ENCODE results near the gene RPS6KB2. TPM values are rescaled to one million over a fixed set of nuclear protein-coding genes. Genes with fewer than 3 reads are reported as not detected.
A peak's percentile ranks its signal among the peaks of the same experiment; 100 is the strongest.

Gene RPS6KB2
- total RNA-seq, 1 donor from 2014 or later = 24.6 TPM

- intact Hi-C loops (cut with DNase I) = no loop called here
- ATAC-seq (ENCODE audit: poor library complexity) (peak; percentile 22), DNase-seq (no peak)
Observed at GRCh38 chr11:67406969-67407687, 21.2 kb upstream of the RPS6KB2 start.

- intact Hi-C loops (cut with DNase I) = no loop called here
- ATAC-seq (ENCODE audit: poor library complexity) (no peak), DNase-seq (no peak)
Observed at GRCh38 chr11:67407688-67408163, 20.6 kb upstream of the RPS6KB2 start.

GRCh38 chr11:67408437-67409200 lies 19.7 kb upstream of the RPS6KB2 start:
- DNase-seq (no peak), ATAC-seq (ENCODE audit: poor library complexity) (no peak)
- intact Hi-C loops (cut with DNase I) = no loop called here

DNA sequence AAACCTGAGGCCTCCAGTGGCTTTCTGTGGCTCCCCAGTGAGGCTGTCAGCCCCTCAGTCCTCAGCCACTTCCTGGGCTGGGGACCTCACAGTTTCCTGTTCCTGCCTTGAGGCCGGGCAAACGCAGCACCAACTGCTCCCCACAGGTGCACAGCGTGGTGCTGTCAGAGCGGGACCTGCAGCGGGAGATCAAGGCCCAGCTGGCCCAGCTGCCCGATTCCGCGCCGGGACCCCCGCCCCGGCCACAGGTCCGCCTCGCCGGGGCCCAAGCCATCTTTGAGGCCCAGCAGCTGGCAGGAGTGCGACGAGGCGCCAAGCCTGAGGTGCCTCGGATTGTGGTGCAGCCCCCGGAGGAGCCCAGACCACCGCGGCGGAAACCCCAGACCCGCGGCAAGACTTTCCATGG lies 19.0 kb upstream of the RPS6KB2 start:
- DNase-seq = no peak
- intact Hi-C loops (cut with DNase I) = no loop called here
- no peak for ATAC-seq (ENCODE audit: poor library complexity)

- intact Hi-C loops (cut with DNase I) = no loop called here
- ATAC-seq (ENCODE audit: poor library complexity) = no peak
- no peak for DNase-seq
Observed at GRCh38 chr11:67409781-67410368, 18.4 kb upstream of the RPS6KB2 start.

DNA sequence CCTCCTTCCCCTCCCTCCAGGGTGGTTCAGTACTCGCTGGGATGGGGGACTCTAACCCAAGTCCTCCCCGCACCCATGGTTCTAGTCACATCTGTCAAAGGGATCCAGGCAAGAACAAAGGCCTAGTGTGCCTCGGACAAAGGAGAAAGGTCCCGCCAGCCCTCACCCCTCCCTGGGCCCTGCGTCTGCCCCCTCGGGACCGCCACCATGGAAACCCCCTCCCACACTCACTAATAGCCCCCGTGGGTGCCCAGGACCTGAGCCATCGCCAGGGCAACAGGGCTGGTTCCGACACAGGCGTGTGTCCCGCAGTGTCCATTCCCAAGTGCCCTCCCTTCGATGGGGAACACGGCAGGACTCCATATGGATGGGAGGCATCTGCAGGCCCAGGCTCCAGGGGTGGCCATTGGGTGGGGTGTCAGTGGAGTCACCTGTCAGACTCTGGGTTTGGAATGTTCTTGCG lies 17.9 kb upstream of the RPS6KB2 start:
- ATAC-seq (ENCODE audit: poor library complexity) (no peak), DNase-seq (no peak)
- intact Hi-C loops (cut with DNase I) = no loop called here

DNA sequence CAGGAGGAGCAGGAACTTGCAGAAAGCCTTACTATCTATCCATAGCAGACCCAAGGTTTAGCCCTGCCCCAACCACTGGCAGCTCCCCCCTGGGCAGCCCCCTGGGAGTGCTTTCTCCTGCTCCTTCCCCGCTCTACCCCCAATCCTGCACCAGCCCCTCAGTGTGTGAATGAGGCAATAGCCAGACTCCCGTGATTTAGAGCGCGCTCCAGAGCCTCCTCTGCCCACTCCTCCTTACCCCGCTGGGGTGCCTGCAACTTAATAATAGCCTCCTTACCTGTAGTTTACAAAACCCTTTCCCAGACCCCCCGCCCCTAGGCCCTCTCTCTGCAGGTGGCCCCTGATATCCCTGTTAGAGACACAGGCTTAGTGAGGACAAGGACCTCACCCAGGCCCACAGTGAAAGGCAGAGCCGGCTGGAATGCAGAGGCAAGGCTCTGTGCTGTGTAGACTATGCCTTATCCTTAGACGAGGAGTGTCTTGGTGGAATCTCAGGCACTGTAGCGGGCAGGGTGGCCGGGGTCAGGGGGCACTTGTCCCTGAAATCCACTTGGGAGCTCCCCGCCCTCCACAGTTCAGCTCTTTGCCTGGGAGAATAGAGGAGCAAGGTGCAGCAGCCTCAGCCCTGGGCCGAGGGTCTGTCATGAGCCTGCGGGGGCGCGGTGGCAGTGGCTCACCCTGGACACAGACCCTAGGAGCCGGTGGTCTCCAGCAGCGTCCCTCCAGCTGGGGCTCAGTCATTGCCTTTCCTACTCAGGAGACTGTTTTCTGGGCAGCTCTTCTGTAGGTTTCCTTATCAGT lies 17.1 kb upstream of the RPS6KB2 start:
- intact Hi-C loops (cut with DNase I) = no loop called here
- ATAC-seq (ENCODE audit: poor library complexity) (no peak), DNase-seq (no peak)

DNA sequence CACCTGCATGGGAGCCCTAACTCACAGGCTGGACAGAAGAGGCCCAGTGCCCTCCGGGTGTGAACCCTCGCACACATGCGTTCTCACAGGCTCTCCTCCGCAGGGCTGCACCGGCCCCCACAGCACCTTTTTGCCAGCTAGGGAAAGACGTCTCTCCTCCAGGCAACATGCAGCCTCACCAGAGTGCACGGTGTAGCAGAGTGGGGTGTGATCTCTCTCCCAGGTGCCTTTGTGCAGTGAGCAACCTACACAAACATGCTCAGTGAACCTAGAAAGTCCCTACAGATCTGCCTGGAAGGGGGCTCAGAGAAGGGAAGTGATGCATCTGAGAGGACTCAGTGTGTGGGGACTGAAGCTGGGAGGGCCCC lies 16.5 kb upstream of the RPS6KB2 start:
- intact Hi-C loops (cut with DNase I) = no loop called here
- ATAC-seq (ENCODE audit: poor library complexity) = no peak
- no peak for DNase-seq

DNA sequence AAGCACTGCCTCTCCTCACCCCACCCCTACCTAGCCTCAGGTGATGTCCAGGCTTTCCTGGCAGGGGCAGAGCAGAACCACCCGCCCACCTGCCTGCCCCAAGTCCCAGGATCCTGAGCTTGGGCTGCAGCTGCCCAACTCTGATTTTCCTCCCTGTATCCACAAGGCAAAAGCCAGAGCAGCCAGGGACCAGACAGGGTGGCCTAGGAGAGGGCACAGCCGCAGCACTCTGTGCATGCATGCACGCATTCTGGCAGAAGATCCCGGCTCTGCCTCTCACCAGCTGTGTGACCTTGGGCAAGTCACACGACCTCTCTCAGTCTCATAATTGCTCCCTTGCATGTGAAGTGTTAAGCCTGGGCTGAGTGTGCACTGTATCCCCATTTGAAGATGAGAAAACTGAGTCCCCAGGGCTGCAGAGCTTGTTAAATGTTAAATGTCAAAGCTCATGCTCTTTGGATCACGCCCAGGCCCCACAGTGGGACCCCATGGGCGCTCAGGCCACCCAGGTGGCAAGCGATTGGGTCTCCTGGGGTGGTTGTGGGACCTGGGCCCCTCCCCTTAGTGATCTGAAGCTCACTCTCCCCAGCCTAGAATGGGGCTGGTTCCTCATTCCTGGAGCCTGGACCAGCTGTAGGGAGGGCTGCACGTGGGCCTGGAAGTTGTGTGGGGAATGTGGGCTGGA lies 15.7 kb upstream of the RPS6KB2 start:
- ATAC-seq (ENCODE audit: poor library complexity) (no peak), DNase-seq (no peak)
- intact Hi-C loops (cut with DNase I) = no loop called here

GRCh38 chr11:67413266-67413849 lies 14.9 kb upstream of the RPS6KB2 start:
- DNase-seq = no peak
- intact Hi-C loops (cut with DNase I) = no loop called here
- no peak for ATAC-seq (ENCODE audit: poor library complexity)

DNA sequence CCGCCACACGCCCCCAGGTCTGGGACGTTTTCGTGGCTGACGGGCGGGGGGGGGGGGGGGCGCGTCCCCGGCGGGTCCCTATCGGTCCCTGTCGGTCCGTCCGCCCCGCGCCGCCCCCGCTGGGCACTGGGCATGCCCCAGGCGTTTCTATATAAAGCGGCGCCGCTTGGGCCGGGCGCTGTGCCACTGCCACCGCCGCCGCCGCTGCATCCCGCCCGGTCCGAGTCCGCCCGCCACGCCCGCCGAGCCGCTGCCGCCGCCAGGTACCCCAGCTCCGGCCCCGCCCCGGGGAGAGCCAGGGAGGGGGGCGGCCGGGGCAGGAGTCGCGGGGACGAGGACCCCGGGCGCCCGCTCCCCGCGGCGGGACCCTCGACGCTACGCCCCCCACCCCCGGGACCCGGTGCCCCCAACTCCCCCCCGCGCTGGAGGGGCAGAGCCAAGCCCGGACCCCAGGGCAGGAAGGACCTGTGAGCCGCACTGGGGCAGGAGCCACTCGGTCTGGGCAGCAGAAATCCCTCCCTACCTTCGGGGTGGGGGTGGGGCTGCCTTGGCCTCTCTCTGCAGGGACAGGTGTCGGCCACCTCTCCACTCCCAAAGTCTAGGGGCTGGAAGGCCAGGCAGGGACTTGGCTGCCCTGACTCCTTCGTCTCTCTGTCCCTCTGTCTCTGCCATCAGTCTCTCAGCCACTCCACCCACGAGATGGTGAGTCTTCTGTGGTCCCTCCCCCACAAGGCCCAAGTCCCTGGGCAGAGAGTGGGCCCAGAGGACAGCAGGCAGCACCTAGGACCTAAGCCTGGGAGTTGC lies 12.6 kb upstream of the RPS6KB2 start, which contains the start of gene CARNS1:
TSS of gene CARNS1 (plus strand) at position 178 of the 804 bp plus-strand sequence. CDS start at position 700, 522 bp downstream.
- peak; percentile 18 for ATAC-seq (ENCODE audit: poor library complexity)
- no peak for DNase-seq

DNA sequence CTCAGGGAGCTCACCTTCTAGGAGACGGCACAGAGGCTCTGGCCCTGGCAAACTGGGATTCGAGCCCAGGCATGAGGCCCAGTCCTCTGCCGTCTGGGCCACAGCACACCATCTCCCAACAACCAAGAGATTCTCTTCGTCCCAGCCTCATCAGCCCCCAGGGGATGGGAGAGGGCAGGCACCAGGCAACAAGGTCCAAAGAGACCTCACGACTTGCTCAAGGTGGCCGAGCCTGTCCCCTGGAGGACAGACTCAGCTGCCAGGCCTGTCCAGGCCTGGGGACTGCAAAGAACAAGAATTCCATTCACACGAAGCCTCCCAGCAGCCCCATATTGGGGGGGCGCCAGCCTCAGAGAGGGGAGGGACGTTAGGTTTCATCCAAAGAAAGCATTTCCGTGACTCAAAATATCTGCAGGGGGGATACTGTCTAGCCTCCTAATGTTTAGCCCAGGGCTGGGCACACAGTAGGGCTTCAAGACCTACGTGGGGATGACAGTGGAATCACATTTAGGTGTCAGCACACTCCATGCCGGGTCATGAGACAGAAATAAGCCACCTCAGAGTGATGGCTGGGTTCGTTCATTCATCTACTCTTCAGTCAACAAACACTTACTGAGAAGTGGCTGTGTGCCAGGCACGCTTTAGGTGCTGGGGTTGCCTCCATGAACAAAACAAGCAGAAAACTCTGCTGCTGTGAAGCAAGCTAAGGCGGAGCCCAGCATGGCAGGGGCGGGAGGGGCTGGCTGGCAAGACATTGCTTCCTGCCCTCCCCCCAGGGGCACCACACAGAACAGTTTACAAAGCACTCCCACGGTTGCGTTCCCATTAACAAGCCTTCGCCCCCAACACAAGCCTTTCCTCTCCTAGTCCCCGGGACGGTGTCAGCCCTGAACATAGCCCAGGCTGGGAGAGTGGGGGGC lies 11.6 kb upstream of the RPS6KB2 start:
- DNase-seq (peak; percentile 61), ATAC-seq (ENCODE audit: poor library complexity) (no peak)
- intact Hi-C loops (cut with DNase I) = no loop called here

More for the DNA sequence above, 12.6 kb upstream of the RPS6KB2 start, which contains the start of gene CARNS1:
- intact Hi-C loops (cut with DNase I) = no loop called here

DNA sequence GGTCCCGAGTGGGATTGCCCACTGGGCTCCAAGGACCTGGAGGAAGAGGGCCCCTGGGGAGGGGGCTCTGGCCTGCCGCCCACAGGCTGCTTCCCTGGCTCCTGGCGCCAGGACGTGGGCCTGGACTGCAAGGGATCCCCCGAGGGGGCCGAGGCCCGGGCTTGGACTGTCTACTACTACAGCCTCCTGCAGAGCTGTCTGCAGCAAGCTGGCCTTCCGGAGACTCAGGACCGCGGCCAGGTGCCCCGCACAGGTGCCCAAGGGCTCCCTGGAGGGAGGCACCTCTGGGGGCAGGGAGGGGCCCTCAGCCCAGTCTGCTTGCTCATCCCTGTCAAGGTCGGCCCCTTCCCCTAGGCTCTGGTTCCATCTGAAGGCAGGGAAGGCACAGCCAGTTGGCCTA lies 10.9 kb upstream of the RPS6KB2 start:
- no peak for DNase-seq
- intact Hi-C loops (cut with DNase I) = no loop called here
- ATAC-seq (ENCODE audit: poor library complexity) = no peak

DNA sequence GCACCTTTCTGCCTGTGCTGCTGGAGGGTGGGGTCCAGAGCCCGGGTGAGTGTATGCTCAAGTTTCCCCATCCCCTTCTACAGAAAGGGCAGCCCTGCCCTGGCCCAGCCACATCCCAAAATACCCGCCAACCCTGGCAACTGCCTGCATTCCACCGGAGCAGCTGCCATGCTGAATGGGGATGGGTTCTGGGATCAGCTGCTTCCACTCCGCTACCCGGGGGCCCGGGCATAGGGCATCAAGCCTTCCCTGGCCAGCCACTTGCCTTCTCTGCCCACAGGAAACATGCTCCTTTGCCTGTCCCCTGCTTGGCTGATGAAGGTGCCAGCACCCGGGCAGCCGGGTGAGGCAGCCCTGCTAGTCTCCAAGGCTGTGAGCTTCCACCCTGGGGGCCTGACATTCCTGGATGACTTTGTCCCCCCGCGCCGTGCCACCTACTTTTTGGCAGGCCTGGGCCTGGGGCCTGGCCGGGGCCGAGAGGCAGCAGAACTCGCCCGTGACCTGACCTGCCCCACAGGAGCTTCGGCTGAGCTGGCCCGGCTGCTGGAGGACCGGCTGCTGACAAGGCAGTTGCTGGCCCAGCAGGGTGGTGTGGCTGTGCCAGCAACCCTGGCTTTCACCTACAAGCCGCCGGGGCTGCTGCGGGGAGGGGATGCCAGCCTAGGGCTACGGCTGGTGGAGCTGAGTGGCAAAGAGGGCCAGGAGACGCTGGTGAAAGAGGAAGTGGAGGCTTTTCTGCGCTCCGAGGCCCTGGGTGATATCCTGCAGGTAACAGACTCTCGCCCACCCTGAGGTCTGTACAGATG lies 9.6 kb upstream of the RPS6KB2 start:
- DNase-seq (peak; percentile 69), ATAC-seq (ENCODE audit: poor library complexity) (peak; percentile 51)
- intact Hi-C loops (cut with DNase I) = no loop called here

DNA sequence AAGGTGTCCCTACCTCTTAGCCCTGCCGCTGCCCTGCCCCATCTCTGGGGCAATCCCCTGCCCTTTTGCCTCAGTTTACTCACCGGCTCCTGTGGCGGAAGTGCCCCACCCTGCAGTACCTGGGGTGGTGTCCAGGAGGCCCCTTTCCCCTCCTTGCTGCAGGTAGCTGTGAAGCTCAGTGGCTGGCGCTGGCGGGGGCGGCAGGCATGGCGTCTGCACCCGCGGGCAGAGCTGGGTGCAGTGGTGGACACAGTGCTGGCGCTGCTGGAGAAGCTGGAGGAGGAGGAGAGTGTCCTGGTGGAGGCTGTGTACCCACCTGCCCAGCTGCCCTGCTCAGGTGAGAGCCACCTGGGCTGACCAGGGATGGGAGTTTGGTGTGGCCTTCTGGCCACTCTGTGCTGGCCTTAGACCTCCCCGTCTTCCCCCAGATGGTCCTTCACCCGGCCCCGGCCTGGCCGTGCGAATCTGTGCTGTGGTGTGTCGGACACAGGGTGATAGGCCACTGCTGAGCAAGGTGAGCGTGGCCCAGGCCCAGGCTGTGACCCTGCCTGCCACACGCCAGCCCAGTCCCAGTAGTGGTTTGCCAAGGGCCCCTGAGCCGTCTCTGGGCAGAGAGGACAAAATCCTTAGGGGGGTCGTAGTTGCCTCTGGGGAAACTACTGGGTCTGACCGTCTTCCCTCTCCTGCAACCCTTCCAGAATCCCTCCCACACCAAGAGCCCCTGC lies 8.8 kb upstream of the RPS6KB2 start:
- ATAC-seq (ENCODE audit: poor library complexity) = no peak
- DNase-seq = no peak
- intact Hi-C loops (cut with DNase I) = no loop called here
